Tibial nerve (tissue), 3 donors: Measurements from ENCODE around the gene IQCC.

Experiments
- POLR2A ChIP-seq, 2 donors: fragments of 450-650 bp; IDR thresholded peaks; one replicate each; pipeline ENCODE4 v1.6.1; 2017; ENCODE audit warnings: antibody characterized with exemption in 2 of 2, mild to moderate bottlenecking in 2 of 2, moderate library complexity in 2 of 2
- TF ChIP-seq, protein P1 (sequence below), 5 experiments: fragments of 200-600 bp in 3 of 5; fragments of 450-650 bp in 2 of 5; sonication (generic) in 3 of 5; IDR thresholded peaks; one replicate each; pipeline ENCODE4 v1.5.1; 2016 to 2019; ENCODE audit warnings: antibody characterized with exemption in 5 of 5, mild to moderate bottlenecking in 3 of 5, moderate library complexity in 2 of 5

DNA sequence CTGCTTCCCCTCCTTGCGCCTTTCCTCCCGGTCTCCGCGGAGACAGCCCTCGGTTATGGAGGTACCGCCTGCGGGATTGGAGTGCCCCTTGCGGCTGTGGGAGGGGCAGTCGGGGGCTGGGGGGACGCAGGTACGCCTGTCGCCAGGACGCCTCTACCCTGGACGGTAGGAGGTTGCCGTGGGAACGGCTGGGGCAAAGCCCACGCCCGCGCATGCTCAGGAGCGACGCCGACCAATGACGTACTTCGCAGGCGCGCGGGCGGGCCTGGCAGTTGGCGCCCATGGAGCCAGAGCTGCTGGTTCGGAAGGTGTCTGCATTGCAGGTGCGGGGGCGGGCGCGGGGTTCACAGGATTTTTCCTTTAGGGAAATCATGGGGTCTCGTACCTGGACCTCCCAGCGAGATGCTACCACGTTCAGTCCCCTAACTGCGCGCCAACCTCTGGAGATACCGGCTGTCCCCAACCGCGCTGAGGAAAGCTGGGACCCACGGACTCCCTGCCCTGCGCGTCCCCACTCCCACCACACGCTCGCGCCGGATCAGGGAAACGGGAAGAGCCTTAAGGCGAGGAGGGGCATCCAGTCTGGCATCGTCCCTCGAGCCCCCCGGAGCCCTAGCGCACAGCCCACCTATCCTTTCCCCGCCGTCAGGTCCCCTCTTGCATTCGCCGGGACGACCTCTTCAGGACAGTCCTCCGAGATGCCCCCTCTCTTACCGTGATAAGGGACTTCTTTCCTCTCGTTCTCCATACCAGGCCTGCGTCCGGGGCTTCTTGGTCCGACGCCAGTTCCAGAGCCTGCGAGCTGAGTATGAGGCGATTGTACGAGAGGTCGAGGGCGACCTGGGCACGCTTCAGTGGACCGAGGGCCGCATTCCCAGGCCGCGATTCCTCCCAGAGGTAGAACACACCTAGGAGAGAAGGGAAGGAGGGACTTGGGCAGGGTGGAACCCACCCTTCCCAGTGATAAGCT lies at the start of gene IQCC:
- TF ChIP-seq, protein P1, sequence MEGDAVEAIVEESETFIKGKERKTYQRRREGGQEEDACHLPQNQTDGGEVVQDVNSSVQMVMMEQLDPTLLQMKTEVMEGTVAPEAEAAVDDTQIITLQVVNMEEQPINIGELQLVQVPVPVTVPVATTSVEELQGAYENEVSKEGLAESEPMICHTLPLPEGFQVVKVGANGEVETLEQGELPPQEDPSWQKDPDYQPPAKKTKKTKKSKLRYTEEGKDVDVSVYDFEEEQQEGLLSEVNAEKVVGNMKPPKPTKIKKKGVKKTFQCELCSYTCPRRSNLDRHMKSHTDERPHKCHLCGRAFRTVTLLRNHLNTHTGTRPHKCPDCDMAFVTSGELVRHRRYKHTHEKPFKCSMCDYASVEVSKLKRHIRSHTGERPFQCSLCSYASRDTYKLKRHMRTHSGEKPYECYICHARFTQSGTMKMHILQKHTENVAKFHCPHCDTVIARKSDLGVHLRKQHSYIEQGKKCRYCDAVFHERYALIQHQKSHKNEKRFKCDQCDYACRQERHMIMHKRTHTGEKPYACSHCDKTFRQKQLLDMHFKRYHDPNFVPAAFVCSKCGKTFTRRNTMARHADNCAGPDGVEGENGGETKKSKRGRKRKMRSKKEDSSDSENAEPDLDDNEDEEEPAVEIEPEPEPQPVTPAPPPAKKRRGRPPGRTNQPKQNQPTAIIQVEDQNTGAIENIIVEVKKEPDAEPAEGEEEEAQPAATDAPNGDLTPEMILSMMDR (IDR thresholded peaks at IDR 0.05), result no peak
- peak in 1 of 2 donors; percentile 67 for TF ChIP-seq POLR2A (IDR thresholded peaks at IDR 0.05)
